Measurements from ENCODE around the gene DDIAS.

The DDIAS gene

GRCh38 chr11:82859750-82860149 lies 41.8 kb upstream of the DDIAS start:
- Histone ChIP-seq H3K4me3 (ENCODE audit: low read length, poor library complexity, severe bottlenecking) (no peak overlapping the region), H3K27me3 (ENCODE audit: insufficient read depth, low read length, poor library complexity, severe bottlenecking) (no peaks in the 10 kb centered on the region), H3K9ac (ENCODE audit: low read depth, low read length, poor library complexity, severe bottlenecking) (no peak overlapping the region), H3K9me3 (ENCODE audit: insufficient read depth, low read depth, low read length) (no peaks in the 10 kb centered on the region), H3K4me1 (ENCODE audit: insufficient read depth, low read length, poor library complexity, severe bottlenecking) (no peaks in the 10 kb centered on the region), H3K9me2 (replicated peaks; ENCODE audit: low read depth, low read length) (no peaks in the 10 kb centered on the region), H4K20me1 (ENCODE audit: insufficient read depth, low read length, poor library complexity, severe bottlenecking) (no peaks in the 10 kb centered on the region), H2AFZ (ENCODE audit: low read length) (no peak overlapping the region), H3K36me3 (ENCODE audit: insufficient read depth, low read length) (no peaks in the 10 kb centered on the region), H3K4me2 (ENCODE audit: low read depth, low read length, poor library complexity, severe bottlenecking) (no peak overlapping the region), H3K79me2 (ENCODE audit: insufficient read depth, low read length) (no peaks in the 10 kb centered on the region), H3F3A (ENCODE audit: low read depth) (no peaks in the 10 kb centered on the region)
- TF ChIP-seq EZH2phosphoT487 (IDR thresholded peaks at IDR 0.05; ENCODE audit: borderline replicate concordance) = no peak
- TF ChIP-seq, protein P1, sequence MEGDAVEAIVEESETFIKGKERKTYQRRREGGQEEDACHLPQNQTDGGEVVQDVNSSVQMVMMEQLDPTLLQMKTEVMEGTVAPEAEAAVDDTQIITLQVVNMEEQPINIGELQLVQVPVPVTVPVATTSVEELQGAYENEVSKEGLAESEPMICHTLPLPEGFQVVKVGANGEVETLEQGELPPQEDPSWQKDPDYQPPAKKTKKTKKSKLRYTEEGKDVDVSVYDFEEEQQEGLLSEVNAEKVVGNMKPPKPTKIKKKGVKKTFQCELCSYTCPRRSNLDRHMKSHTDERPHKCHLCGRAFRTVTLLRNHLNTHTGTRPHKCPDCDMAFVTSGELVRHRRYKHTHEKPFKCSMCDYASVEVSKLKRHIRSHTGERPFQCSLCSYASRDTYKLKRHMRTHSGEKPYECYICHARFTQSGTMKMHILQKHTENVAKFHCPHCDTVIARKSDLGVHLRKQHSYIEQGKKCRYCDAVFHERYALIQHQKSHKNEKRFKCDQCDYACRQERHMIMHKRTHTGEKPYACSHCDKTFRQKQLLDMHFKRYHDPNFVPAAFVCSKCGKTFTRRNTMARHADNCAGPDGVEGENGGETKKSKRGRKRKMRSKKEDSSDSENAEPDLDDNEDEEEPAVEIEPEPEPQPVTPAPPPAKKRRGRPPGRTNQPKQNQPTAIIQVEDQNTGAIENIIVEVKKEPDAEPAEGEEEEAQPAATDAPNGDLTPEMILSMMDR (conservative IDR thresholded peaks at IDR 0.05; ENCODE audit: low read length) = no peak

DNA sequence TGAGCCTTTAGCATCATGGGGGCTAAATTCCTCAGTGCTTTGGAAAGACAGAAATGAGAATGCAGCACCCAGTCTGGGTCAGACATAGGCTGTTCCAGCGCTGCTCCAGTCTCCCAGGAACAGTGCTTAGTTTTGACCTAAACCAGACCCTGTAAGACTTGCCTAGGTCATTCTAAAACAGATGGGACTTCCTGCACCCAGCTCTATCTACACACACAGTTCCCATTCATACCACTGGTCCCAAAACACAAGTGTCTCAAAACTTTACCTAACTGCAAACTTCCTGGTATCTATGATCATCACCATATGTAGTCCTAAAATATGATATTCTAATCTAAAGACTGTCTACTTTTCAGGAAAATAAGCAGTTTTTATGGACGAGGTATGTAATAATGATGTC lies 39.2 kb upstream of the DDIAS start:
- TF ChIP-seq, protein P1 (conservative IDR thresholded peaks at IDR 0.05; ENCODE audit: low read length) = no peak
- no peak for TF ChIP-seq EZH2phosphoT487 (IDR thresholded peaks at IDR 0.05; ENCODE audit: borderline replicate concordance)
- H3K79me2 ChIP-seq (ENCODE audit: insufficient read depth, low read length) = no peaks in the 10 kb centered on the region
- H3K4me3 ChIP-seq (ENCODE audit: low read length, poor library complexity, severe bottlenecking) = no peak overlapping the region
- no peak overlapping the region for H3K9ac ChIP-seq (ENCODE audit: low read depth, low read length, poor library complexity, severe bottlenecking)
- no peaks in the 10 kb centered on the region for H3K4me1 ChIP-seq (ENCODE audit: insufficient read depth, low read length, poor library complexity, severe bottlenecking)
- H3K9me3 ChIP-seq (ENCODE audit: insufficient read depth, low read depth, low read length) = no peaks in the 10 kb centered on the region
- no peaks in the 10 kb centered on the region for H3K9me2 ChIP-seq (replicated peaks; ENCODE audit: low read depth, low read length)
- no peaks in the 10 kb centered on the region for H3F3A ChIP-seq (ENCODE audit: low read depth)
- H2AFZ ChIP-seq (ENCODE audit: low read length) = no peak overlapping the region
- H4K20me1 ChIP-seq (ENCODE audit: insufficient read depth, low read length, poor library complexity, severe bottlenecking) = no peaks in the 10 kb centered on the region
- no peak overlapping the region for H3K4me2 ChIP-seq (ENCODE audit: low read depth, low read length, poor library complexity, severe bottlenecking)
- no peaks in the 10 kb centered on the region for H3K27me3 ChIP-seq (ENCODE audit: insufficient read depth, low read length, poor library complexity, severe bottlenecking)
- H3K36me3 ChIP-seq (ENCODE audit: insufficient read depth, low read length) = no peaks in the 10 kb centered on the region

- Histone ChIP-seq H3K9me2 (replicated peaks; ENCODE audit: low read depth, low read length) (no peaks in the 10 kb centered on the region), H4K20me1 (ENCODE audit: insufficient read depth, low read length, poor library complexity, severe bottlenecking) (no peaks in the 10 kb centered on the region), H3K9ac (ENCODE audit: low read depth, low read length, poor library complexity, severe bottlenecking) (no peak overlapping the region), H3K9me3 (ENCODE audit: insufficient read depth, low read depth, low read length) (no peaks in the 10 kb centered on the region), H3K4me1 (ENCODE audit: insufficient read depth, low read length, poor library complexity, severe bottlenecking) (no peaks in the 10 kb centered on the region), H3K4me2 (ENCODE audit: low read depth, low read length, poor library complexity, severe bottlenecking) (no peak overlapping the region), H3K79me2 (ENCODE audit: insufficient read depth, low read length) (no peaks in the 10 kb centered on the region), H2AFZ (ENCODE audit: low read length) (peak overlapping the region; percentile 29; the same call in 1 of the 2 replicates), H3K27me3 (ENCODE audit: insufficient read depth, low read length, poor library complexity, severe bottlenecking) (no peaks in the 10 kb centered on the region), H3F3A (ENCODE audit: low read depth) (no peaks in the 10 kb centered on the region), H3K4me3 (ENCODE audit: low read length, poor library complexity, severe bottlenecking) (no peak overlapping the region), H3K36me3 (ENCODE audit: insufficient read depth, low read length) (no peaks in the 10 kb centered on the region)
- TF ChIP-seq EZH2phosphoT487 (IDR thresholded peaks at IDR 0.05; ENCODE audit: borderline replicate concordance) = no peak
- TF ChIP-seq, protein P1 (conservative IDR thresholded peaks at IDR 0.05; ENCODE audit: low read length) = no peak
These were observed 38.3 kb upstream of the DDIAS start for GRCh38 chr11:82863209-82863608.
